ENCODE data around the gene CRAT. TPM values are rescaled to one million over a fixed set of nuclear protein-coding genes. Genes with fewer than 3 reads are reported as not detected.

CRAT gene
- total RNA-seq, 6 donors from 2014 or later = 18.5 to 34.3 (median 26.0) TPM

- Histone ChIP-seq H3K9me3 (no peaks in the 10 kb centered on the region), H3K4me3 (no peak overlapping the region), H3K36me3 (no peaks in the 10 kb centered on the region), H3K27me3 (no peaks in the 10 kb centered on the region), H3K27ac (no peak overlapping the region), H3K4me1 (peaks cover 13 to 23% (median 18%) of the 10 kb centered on the region in 4 donors)
- ATAC-seq (ENCODE audit: low FRiP score in 2 of 2) (no peak), DNase-seq (no peak)
- TF ChIP-seq EP300 (IDR thresholded peaks at IDR 0.05) (no peak), POLR2AphosphoS5 (IDR thresholded peaks at IDR 0.05) (no peak), CTCF (IDR thresholded peaks at IDR 0.05) (no peak), POLR2A (IDR thresholded peaks at IDR 0.05) (no peak)
- 79 to 84% methylated on average over 13 to 14 of the region's 18 CpGs for WGBS, 2 donors
Observed at GRCh38 chr9:129078691-129079503, 31.7 kb downstream of the CRAT start.

- Histone ChIP-seq H3K27ac (no peak overlapping the region), H3K4me3 (no peak overlapping the region), H3K36me3 (no peaks in the 10 kb centered on the region), H3K4me1 (peaks cover 12 to 17% (median 15%) of the 10 kb centered on the region in 4 donors), H3K27me3 (no peaks in the 10 kb centered on the region), H3K9me3 (no peaks in the 10 kb centered on the region)
- WGBS, 2 donors = 77 to 81% methylated on average over 10 of the region's 10 CpGs
- ATAC-seq (ENCODE audit: low FRiP score in 2 of 2) = no peak
- DNase-seq = peak in 1 of 2 donors; percentile 31
- TF ChIP-seq EP300 (IDR thresholded peaks at IDR 0.05) = no peak
- no peak for TF ChIP-seq CTCF (IDR thresholded peaks at IDR 0.05)
- TF ChIP-seq POLR2AphosphoS5 (IDR thresholded peaks at IDR 0.05) = no peak
- TF ChIP-seq POLR2A (IDR thresholded peaks at IDR 0.05) = no peak
Observed at GRCh38 chr9:129077236-129077635, 33.4 kb downstream of the CRAT start.

- H3K27ac ChIP-seq = no peak overlapping the region
- H3K4me3 ChIP-seq = no peak overlapping the region
- H3K27me3 ChIP-seq = no peaks in the 10 kb centered on the region
- H3K4me1 ChIP-seq = peaks cover 6 to 11% (median 9%) of the 10 kb centered on the region in 4 donors
- 90 to 95% methylated on average over 11 of the region's 11 CpGs for WGBS, 2 donors
- ATAC-seq (ENCODE audit: low FRiP score in 2 of 2) = no peak
- no peaks in the 10 kb centered on the region for H3K9me3 ChIP-seq
- H3K36me3 ChIP-seq = no peaks in the 10 kb centered on the region
- DNase-seq = no peak
- TF ChIP-seq POLR2AphosphoS5 (IDR thresholded peaks at IDR 0.05) = no peak
- TF ChIP-seq POLR2A (IDR thresholded peaks at IDR 0.05) = no peak
- no peak for TF ChIP-seq CTCF (IDR thresholded peaks at IDR 0.05)
- no peak for TF ChIP-seq EP300 (IDR thresholded peaks at IDR 0.05)
Observed at GRCh38 chr9:129076640-129077037, 34.0 kb downstream of the CRAT start.

DNA sequence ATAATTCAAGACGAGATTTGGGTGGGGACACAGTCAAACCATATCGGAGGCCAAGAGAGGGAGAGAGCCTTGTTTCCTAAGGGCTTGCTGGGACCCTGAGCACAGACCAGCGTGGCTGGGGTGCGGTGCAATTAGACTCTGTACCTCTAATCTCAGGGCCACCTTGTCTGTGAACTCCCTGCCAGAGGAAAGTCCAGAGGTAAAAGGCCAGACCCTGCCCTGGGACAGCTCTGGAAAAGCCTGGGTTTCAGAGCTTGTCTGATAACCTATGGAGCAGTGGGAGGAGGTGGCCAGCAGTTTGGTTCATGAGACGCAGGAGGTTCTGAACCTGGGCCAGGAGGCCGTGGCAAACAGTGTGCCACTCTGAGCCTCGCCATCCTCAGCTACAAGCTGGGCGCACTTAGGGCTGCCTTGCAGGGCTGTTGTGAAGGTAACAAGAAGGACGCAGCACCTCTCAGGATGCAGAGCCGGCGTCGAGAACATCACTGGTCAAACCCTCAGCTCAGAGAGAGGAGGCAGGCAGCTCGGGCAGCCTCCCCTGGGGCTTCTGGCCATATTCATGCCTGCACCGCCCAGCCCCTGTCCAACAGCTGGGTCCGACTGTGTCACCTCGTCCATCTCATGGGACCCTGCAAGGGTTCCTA, 34.5 kb downstream of the CRAT start:
- TF ChIP-seq EP300 (IDR thresholded peaks at IDR 0.05) (no peak), POLR2A (IDR thresholded peaks at IDR 0.05) (no peak), CTCF (IDR thresholded peaks at IDR 0.05) (no peak), POLR2AphosphoS5 (IDR thresholded peaks at IDR 0.05) (no peak)
- DNase-seq (no peak), ATAC-seq (ENCODE audit: low FRiP score in 2 of 2) (no peak)
- no peaks in the 10 kb centered on the region for H3K27me3 ChIP-seq
- 91 to 94% methylated on average over 11 to 16 of the region's 16 CpGs for WGBS, 2 donors
- H3K4me1 ChIP-seq = peaks cover 5 to 7% (median 6%) of the 10 kb centered on the region in 4 donors
- no peak overlapping the region for H3K27ac ChIP-seq
- no peak overlapping the region for H3K4me3 ChIP-seq
- peaks cover 0 to 2% (median 0%) of the 10 kb centered on the region in 4 donors for H3K36me3 ChIP-seq
- no peaks in the 10 kb centered on the region for H3K9me3 ChIP-seq
